MCF 10A (cell line): ENCODE measurements around the gene ALDH5A1. TPM values are rescaled to one million over a fixed set of nuclear protein-coding genes. Genes with fewer than 3 reads are reported as not detected.

Source experiments
- BruUV-seq: library from RNA; stranded (reverse); fragments of 400-500 nt; replicated peaks from 2 replicates; lab custom pipeline; 2021; lab: Mats Ljungman, UMichigan
- CTCF ChIA-PET: fragments of 300-600 bp; sonication (Branson Sonifier 250); formaldehyde crosslinking; extraction: SDS; loops from one replicate; lab custom pipeline; 2021; ENCODE audit warnings: antibody characterized with exemption, inconsistent platforms; lab: Yijun Ruan, JAX
- POLR2A ChIA-PET: fragments of 300-600, 350-650 bp; sonication (Branson Sonifier 250); formaldehyde crosslinking; extraction: SDS; loops from one replicate; lab custom pipeline; 2020; ENCODE audit warnings: antibody characterized with exemption, inconsistent platforms; lab: Yijun Ruan, JAX
- DNase-seq: peaks from one replicate; pipeline ENCODE4 v3.0.0-alpha.2; 2018; ENCODE audit not compliant: unreplicated experiment
- H3K27ac Mint-ChIP-seq: one replicate; pipeline ENCODE4 v1.8.0; 2022; ENCODE audit warnings: mild to moderate bottlenecking, low read depth, mixed read lengths; ENCODE audit not compliant: unreplicated experiment
- H3K27me3 Mint-ChIP-seq: one replicate; pipeline ENCODE4 v1.8.0; 2022; ENCODE audit warnings: mixed read lengths; ENCODE audit not compliant: insufficient read depth, unreplicated experiment
- H3K36me3 Mint-ChIP-seq: one replicate; pipeline ENCODE4 v1.8.0; 2022; ENCODE audit warnings: mild to moderate bottlenecking, moderate library complexity, mixed read lengths; ENCODE audit not compliant: insufficient read depth, unreplicated experiment
- H3K4me1 Mint-ChIP-seq: one replicate; pipeline ENCODE4 v1.8.0; 2022; ENCODE audit warnings: mixed read lengths; ENCODE audit not compliant: insufficient read depth, unreplicated experiment
- H3K4me3 Mint-ChIP-seq: one replicate; pipeline ENCODE4 v1.8.0; 2022; ENCODE audit warnings: mild to moderate bottlenecking, moderate library complexity, mixed read lengths; ENCODE audit not compliant: unreplicated experiment
- H3K9me3 Mint-ChIP-seq: one replicate; pipeline ENCODE4 v1.8.0; 2022; ENCODE audit warnings: mixed read lengths; ENCODE audit not compliant: unreplicated experiment
- CTCF ChIP-seq: fragments of 200-600 bp; IDR thresholded peaks from one replicate; pipeline ENCODE4 v1.8.0; 2022; ENCODE audit warnings: antibody characterized with exemption, mild to moderate bottlenecking; ENCODE audit not compliant: unreplicated experiment
- intact Hi-C: fragments of 100-400 bp; cut with micrococcal nuclease; formaldehyde crosslinking; loops from 2 replicates; pipeline ENCODE4 v1.14.1; 2022
- total RNA-seq: library from RNA; stranded (reverse); gene quantifications from 2 replicates; pipeline ENCODE4 v1.2.3, GENCODE V29; 2022

ALDH5A1 gene
- total RNA-seq, 1 experiment from 2014 or later, result 1.7 TPM

GRCh38 chr6:24497254-24497970, 2.6 kb downstream of the ALDH5A1 start:
- BruUV-seq, result no TSS peak
- H3K4me3 Mint-ChIP-seq, result no peak overlapping the region
- H3K9me3 Mint-ChIP-seq, result peaks cover 10% of the 10 kb centered on the region
- no peaks in the 10 kb centered on the region for H3K4me1 Mint-ChIP-seq
- no peak overlapping the region for H3K27ac Mint-ChIP-seq
- no peaks in the 10 kb centered on the region for H3K27me3 Mint-ChIP-seq
- no peak for TF ChIP-seq CTCF
- CTCF ChIA-PET, result interaction anchor here (0.7 kb wide), 1 partner anchor 23 kb away, joined by 3 read pairs; no protein-coding TSS in a partner anchor
- DNase-seq, result no peak
- intact Hi-C loops, result loop anchor here (10.0 kb wide), 1 partner anchor 63 kb away; no protein-coding TSS in a partner anchor
- POLR2A ChIA-PET, result no interaction called here
- H3K36me3 Mint-ChIP-seq, result no peaks in the 10 kb centered on the region

- CTCF ChIA-PET, result interaction anchor here (0.8 to 2.1 kb wide), 4 partner anchors 13 to 79 kb away, joined by 3 to 5 read pairs (median 4); no protein-coding TSS in a partner anchor
- Mint-ChIP-seq H3K27me3 (no peaks in the 10 kb centered on the region), H3K4me3 (no peak overlapping the region), H3K4me1 (peaks cover 8% of the 10 kb centered on the region), H3K9me3 (peaks cover 10% of the 10 kb centered on the region), H3K36me3 (no peaks in the 10 kb centered on the region), H3K27ac (no peak overlapping the region)
- TF ChIP-seq CTCF, result no peak
- POLR2A ChIA-PET, result no interaction called here
- BruUV-seq, result no TSS peak
- intact Hi-C loops, result no loop called here
- no peak for DNase-seq
Measured at GRCh38 chr6:24500683-24501082, 5.9 kb downstream of the ALDH5A1 start.

GRCh38 chr6:24501374-24501773, 6.6 kb downstream of the ALDH5A1 start:
- ChIA-PET CTCF (interaction anchor here (1.3 to 2.1 kb wide), 2 partner anchors 37 to 79 kb away, joined by 3 to 4 read pairs; no protein-coding TSS in a partner anchor), POLR2A (no interaction called here)
- Mint-ChIP-seq H3K9me3 (peaks cover 10% of the 10 kb centered on the region), H3K27ac (no peak overlapping the region), H3K4me3 (no peak overlapping the region), H3K4me1 (peaks cover 8% of the 10 kb centered on the region), H3K36me3 (no peaks in the 10 kb centered on the region), H3K27me3 (no peaks in the 10 kb centered on the region)
- BruUV-seq, result no TSS peak
- TF ChIP-seq CTCF, result no peak
- intact Hi-C loops, result no loop called here
- no peak for DNase-seq

- ChIA-PET CTCF (interaction anchor here (2.1 kb wide), 1 partner anchor 78 kb away, joined by 4 read pairs; no protein-coding TSS in a partner anchor), POLR2A (no interaction called here)
- Mint-ChIP-seq H3K36me3 (no peaks in the 10 kb centered on the region), H3K4me1 (peaks cover 8% of the 10 kb centered on the region), H3K9me3 (peaks cover 10% of the 10 kb centered on the region), H3K27me3 (no peaks in the 10 kb centered on the region), H3K4me3 (no peak overlapping the region), H3K27ac (no peak overlapping the region)
- no peak for DNase-seq
- intact Hi-C loops, result no loop called here
- no peak for TF ChIP-seq CTCF
- BruUV-seq, result no TSS peak
Measured at GRCh38 chr6:24501914-24502313, 7.1 kb downstream of the ALDH5A1 start.
